Tibial nerve (tissue), 4 donors: Measurements from ENCODE around the gene MIOS. TPM values are rescaled to one million over a fixed set of nuclear protein-coding genes. Genes with fewer than 3 reads are reported as not detected.

Experiments used
- DNase-seq, 2 donors: peaks; one replicate each; pipeline ENCODE4 v3.0.0-alpha.2; 2019; ENCODE audit warnings: low spot score in 2 of 2
- H3K27ac ChIP-seq, 4 donors: fragments of 200-600 bp; sonication (generic) in 3 of 4; one replicate each; pipeline ENCODE4 v1.5.1; 2017 to 2019; ENCODE audit warnings: mild to moderate bottlenecking in 1 of 4
- H3K27me3 ChIP-seq, 2 donors: fragments of 200-600 bp; sonication (generic) in 1 of 2; one replicate each; pipeline versions ENCODE4 v1.5.1 to v1.6.0; 2017 to 2019
- H3K36me3 ChIP-seq, 3 donors: fragments of 200-600 bp; sonication (generic); one replicate each; pipeline ENCODE4 v1.5.1; 2018 to 2019
- H3K4me1 ChIP-seq, 4 donors: fragments of 200-600 bp; sonication (generic) in 3 of 4; one replicate each; pipeline ENCODE4 v1.5.1; 2017 to 2019
- H3K4me3 ChIP-seq, 4 donors: fragments of 200-600 bp; sonication (generic) in 3 of 4; one replicate each; pipeline ENCODE4 v1.5.1; 2017 to 2019; ENCODE audit warnings: mild to moderate bottlenecking in 1 of 4, moderate library complexity in 1 of 4
- H3K9me3 ChIP-seq, 4 donors: fragments of 200-600 bp; sonication (generic) in 3 of 4; one replicate each; pipeline ENCODE4 v1.5.1; 2017 to 2019
- EP300 ChIP-seq, 2 donors: sonication (generic); formaldehyde crosslinking; IDR thresholded peaks; one replicate each; pipeline ENCODE4 v1.6.1; 2017; ENCODE audit warnings: antibody characterized with exemption in 2 of 2, mild to moderate bottlenecking in 1 of 2
- POLR2A ChIP-seq, 2 donors: fragments of 450-650 bp; IDR thresholded peaks; one replicate each; pipeline ENCODE4 v1.6.1; 2017; ENCODE audit warnings: antibody characterized with exemption in 2 of 2, mild to moderate bottlenecking in 2 of 2, moderate library complexity in 2 of 2
- WGBS, 2 donors: methylation state at CpG; one replicate each; pipeline ENCODE4 v1.1.5; 2018; 5-methylcytosine and 5-hydroxymethylcytosine counted together
- total RNA-seq, 4 donors: library from RNA; depleted of rRNA; stranded (reverse); fragments of >200 nt; gene quantifications; one replicate each; pipeline ENCODE4 v1.1.0, GENCODE V29; 2016
- TF ChIP-seq, protein P1 (sequence below), 5 experiments: fragments of 200-600 bp in 3 of 5; fragments of 450-650 bp in 2 of 5; sonication (generic) in 3 of 5; IDR thresholded peaks; one replicate each; pipeline ENCODE4 v1.5.1; 2016 to 2019; ENCODE audit warnings: antibody characterized with exemption in 5 of 5, mild to moderate bottlenecking in 3 of 5, moderate library complexity in 2 of 5

MIOS gene
- total RNA-seq, 4 donors from 2014 or later: 35.9 to 80.4 (median 61.9) TPM

DNA sequence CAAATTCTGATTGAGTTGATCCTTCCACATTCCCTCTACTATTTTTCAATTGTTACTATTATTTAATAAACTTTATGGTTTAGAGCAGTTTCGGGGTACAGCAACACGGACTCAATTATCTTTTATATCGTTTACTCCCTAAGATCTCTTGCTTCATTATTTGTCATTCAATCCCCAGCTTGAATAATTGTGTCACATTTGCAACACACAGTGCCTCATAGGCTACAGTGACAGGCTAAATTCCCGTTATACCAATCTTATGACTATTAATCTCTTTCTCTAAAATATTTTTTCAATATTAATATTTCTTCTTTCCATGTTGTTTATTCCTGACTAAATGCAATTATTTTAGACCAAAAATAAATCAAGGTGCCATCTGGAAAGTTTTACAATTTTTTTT, 27.0 kb upstream of the MIOS start:
- WGBS, 2 donors: 64 to 71% methylated on average over 4 of the region's 4 CpGs
- no peaks in the 10 kb centered on the region for H3K9me3 ChIP-seq
- peaks cover 0 to 7% (median 0%) of the 10 kb centered on the region in 4 donors for H3K4me1 ChIP-seq
- H3K27me3 ChIP-seq: no peaks in the 10 kb centered on the region
- TF ChIP-seq, protein P1, sequence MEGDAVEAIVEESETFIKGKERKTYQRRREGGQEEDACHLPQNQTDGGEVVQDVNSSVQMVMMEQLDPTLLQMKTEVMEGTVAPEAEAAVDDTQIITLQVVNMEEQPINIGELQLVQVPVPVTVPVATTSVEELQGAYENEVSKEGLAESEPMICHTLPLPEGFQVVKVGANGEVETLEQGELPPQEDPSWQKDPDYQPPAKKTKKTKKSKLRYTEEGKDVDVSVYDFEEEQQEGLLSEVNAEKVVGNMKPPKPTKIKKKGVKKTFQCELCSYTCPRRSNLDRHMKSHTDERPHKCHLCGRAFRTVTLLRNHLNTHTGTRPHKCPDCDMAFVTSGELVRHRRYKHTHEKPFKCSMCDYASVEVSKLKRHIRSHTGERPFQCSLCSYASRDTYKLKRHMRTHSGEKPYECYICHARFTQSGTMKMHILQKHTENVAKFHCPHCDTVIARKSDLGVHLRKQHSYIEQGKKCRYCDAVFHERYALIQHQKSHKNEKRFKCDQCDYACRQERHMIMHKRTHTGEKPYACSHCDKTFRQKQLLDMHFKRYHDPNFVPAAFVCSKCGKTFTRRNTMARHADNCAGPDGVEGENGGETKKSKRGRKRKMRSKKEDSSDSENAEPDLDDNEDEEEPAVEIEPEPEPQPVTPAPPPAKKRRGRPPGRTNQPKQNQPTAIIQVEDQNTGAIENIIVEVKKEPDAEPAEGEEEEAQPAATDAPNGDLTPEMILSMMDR (IDR thresholded peaks at IDR 0.05): no peak
- TF ChIP-seq EP300 (IDR thresholded peaks at IDR 0.05) (no peak), POLR2A (IDR thresholded peaks at IDR 0.05) (no peak)
- H3K36me3 ChIP-seq: no peaks in the 10 kb centered on the region
- H3K4me3 ChIP-seq: no peak overlapping the region
- DNase-seq: no peak
- H3K27ac ChIP-seq: no peak overlapping the region

DNA sequence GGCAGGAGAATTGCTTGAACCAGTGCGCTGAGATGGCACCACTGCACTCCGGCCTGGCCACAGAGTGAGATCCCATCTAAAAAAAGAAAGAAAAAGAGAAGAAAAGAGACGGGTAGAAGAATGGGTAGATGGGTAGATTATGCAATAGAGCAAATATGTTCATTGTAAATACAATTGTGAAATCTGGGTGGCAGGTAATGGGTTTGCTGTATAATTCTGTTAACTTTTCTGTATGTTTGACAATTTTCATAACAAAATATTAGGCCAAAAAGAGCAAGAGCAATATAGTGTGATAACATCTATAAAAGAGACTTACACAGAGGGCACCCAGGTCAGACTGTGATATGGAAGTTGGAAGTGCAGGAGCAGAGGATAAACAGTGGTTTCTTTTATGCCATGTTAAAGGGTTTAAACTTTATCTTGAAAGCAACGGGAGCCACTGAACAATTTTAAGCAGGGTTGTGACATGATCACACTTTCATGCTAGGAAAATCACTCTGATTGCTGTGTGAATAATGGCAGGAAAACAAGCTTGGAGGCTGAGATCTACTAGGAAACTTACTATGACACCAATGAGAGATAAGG, 24.3 kb upstream of the MIOS start:
- peaks cover 0 to 7% (median 0%) of the 10 kb centered on the region in 4 donors for H3K4me1 ChIP-seq
- no peak overlapping the region for H3K27ac ChIP-seq
- H3K4me3 ChIP-seq: no peak overlapping the region
- TF ChIP-seq POLR2A (IDR thresholded peaks at IDR 0.05): no peak
- TF ChIP-seq EP300 (IDR thresholded peaks at IDR 0.05): no peak
- TF ChIP-seq, protein P1 (IDR thresholded peaks at IDR 0.05): no peak
- DNase-seq: no peak
- WGBS, 2 donors: 74 to 78% methylated on average over 4 of the region's 4 CpGs
- no peaks in the 10 kb centered on the region for H3K36me3 ChIP-seq
- H3K9me3 ChIP-seq: no peaks in the 10 kb centered on the region
- H3K27me3 ChIP-seq: no peaks in the 10 kb centered on the region

DNA sequence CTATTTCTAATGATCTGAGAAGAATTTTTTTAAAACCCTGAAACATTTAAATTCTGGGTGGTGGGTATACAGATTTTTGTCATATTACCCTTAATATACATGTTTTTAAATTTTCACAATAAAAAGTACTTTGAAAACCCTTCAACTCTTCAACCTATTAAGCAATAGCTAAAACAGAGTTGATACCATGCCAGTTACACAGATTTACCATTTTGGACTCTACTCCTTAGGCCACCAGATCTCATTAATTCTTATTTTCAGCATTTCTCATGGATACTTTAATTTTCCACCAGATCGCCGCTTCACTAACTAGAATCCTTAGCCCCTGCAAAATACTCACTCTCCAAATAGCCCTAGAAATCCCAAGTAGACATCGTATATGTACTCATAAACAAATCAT, 18.3 kb upstream of the MIOS start:
- H3K9me3 ChIP-seq: no peaks in the 10 kb centered on the region
- H3K36me3 ChIP-seq: peaks cover 0 to 9% (median 0%) of the 10 kb centered on the region in 3 donors
- no peak for DNase-seq
- WGBS, 2 donors: 92 to 94% methylated on average over 3 of the region's 3 CpGs
- TF ChIP-seq, protein P1 (IDR thresholded peaks at IDR 0.05): no peak
- TF ChIP-seq EP300 (IDR thresholded peaks at IDR 0.05) (no peak), POLR2A (IDR thresholded peaks at IDR 0.05) (no peak)
- no peak overlapping the region for H3K27ac ChIP-seq
- no peaks in the 10 kb centered on the region for H3K4me1 ChIP-seq
- no peak overlapping the region for H3K4me3 ChIP-seq
- no peaks in the 10 kb centered on the region for H3K27me3 ChIP-seq

- H3K27ac ChIP-seq: no peak overlapping the region
- H3K27me3 ChIP-seq: no peaks in the 10 kb centered on the region
- 92 to 95% methylated on average over 3 of the region's 3 CpGs for WGBS, 2 donors
- H3K4me1 ChIP-seq: no peaks in the 10 kb centered on the region
- peaks cover 0 to 9% (median 0%) of the 10 kb centered on the region in 3 donors for H3K36me3 ChIP-seq
- no peaks in the 10 kb centered on the region for H3K9me3 ChIP-seq
- TF ChIP-seq POLR2A (IDR thresholded peaks at IDR 0.05) (no peak), EP300 (IDR thresholded peaks at IDR 0.05) (no peak)
- TF ChIP-seq, protein P1 (IDR thresholded peaks at IDR 0.05): no peak
- DNase-seq: no peak
- H3K4me3 ChIP-seq: no peak overlapping the region
Observed at GRCh38 chr7:7550663-7551062, 16.0 kb upstream of the MIOS start.

DNA sequence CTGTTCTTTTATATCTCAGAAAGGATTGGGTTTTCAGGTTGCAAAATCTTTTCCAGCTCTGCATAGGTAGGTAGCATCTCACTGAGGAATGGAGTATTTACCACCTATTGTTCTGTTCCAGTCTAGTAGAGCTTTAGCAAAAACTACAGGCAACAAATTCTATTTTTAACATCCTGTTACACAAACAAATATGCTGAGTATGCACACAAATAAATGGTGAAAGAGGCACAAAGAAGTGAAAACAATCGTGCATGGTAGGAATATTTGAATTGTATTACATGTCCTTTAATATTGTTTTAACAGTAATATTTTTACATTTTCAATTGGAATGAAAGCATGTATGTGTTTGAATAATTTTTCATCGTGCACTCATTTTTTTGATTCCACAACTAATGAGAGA, 14.5 kb upstream of the MIOS start:
- 47 to 63% methylated on average over 2 of the region's 2 CpGs for WGBS, 2 donors
- peaks cover 0 to 9% (median 0%) of the 10 kb centered on the region in 3 donors for H3K36me3 ChIP-seq
- TF ChIP-seq, protein P1 (IDR thresholded peaks at IDR 0.05): no peak
- no peak for TF ChIP-seq POLR2A (IDR thresholded peaks at IDR 0.05)
- TF ChIP-seq EP300 (IDR thresholded peaks at IDR 0.05): no peak

More for the DNA sequence above, 14.5 kb upstream of the MIOS start:
- Histone ChIP-seq H3K27ac (no peak overlapping the region), H3K4me3 (no peak overlapping the region), H3K9me3 (no peaks in the 10 kb centered on the region), H3K4me1 (no peaks in the 10 kb centered on the region), H3K27me3 (no peaks in the 10 kb centered on the region)
- DNase-seq: no peak
